Uterus (tissue), 2 donors: Measurements from ENCODE around the gene ANKH.

Experiments
- POLR2A ChIP-seq, 2 donors: fragments of 450-650 bp; IDR thresholded peaks; one replicate each; pipeline ENCODE4 v1.6.1; 2016; ENCODE audit warnings: antibody characterized with exemption in 2 of 2, mild to moderate bottlenecking in 1 of 2, moderate library complexity in 1 of 2
- TF ChIP-seq, protein P1 (sequence below), 4 experiments: fragments of 200-600 bp in 2 of 4; fragments of 450-650 bp in 2 of 4; sonication (generic) in 2 of 4; IDR thresholded peaks; one replicate each; pipeline ENCODE4 v1.5.1; 2016 to 2019; ENCODE audit warnings: antibody characterized with exemption in 4 of 4, mild to moderate bottlenecking in 2 of 4, moderate library complexity in 1 of 4

DNA sequence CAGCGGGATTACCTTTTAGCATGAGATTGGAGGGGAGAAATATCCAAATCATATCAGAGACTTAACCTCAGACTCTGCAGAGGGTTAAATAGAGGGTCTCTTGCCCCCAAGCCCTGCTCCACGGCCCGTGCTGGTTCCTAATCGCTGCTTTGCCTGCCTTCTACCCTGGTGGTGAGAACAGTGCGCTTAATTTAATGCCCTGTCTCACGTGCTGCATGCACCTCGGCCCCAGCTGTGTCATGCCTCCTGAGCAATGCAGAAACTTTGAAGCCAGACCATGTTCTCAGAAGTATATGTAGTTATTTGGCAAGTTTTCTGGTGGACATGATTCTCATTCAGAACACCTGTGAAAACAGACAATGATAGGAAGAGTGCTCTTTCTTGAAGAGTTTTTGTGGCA is 205.6 kb downstream of the ANKH start:
- no peak for TF ChIP-seq POLR2A (IDR thresholded peaks at IDR 0.05)
- TF ChIP-seq, protein P1, sequence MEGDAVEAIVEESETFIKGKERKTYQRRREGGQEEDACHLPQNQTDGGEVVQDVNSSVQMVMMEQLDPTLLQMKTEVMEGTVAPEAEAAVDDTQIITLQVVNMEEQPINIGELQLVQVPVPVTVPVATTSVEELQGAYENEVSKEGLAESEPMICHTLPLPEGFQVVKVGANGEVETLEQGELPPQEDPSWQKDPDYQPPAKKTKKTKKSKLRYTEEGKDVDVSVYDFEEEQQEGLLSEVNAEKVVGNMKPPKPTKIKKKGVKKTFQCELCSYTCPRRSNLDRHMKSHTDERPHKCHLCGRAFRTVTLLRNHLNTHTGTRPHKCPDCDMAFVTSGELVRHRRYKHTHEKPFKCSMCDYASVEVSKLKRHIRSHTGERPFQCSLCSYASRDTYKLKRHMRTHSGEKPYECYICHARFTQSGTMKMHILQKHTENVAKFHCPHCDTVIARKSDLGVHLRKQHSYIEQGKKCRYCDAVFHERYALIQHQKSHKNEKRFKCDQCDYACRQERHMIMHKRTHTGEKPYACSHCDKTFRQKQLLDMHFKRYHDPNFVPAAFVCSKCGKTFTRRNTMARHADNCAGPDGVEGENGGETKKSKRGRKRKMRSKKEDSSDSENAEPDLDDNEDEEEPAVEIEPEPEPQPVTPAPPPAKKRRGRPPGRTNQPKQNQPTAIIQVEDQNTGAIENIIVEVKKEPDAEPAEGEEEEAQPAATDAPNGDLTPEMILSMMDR (IDR thresholded peaks at IDR 0.05), result no peak
